GM19452 (cell line): ENCODE results near the gene PCAT7.

Source experiments
- ATAC-seq: cut with Tn5 transposase; IDR thresholded peaks from one replicate; pipeline ENCODE4 v1.9.1; 2021; ENCODE audit not compliant: unreplicated experiment

The PCAT7 gene

DNA sequence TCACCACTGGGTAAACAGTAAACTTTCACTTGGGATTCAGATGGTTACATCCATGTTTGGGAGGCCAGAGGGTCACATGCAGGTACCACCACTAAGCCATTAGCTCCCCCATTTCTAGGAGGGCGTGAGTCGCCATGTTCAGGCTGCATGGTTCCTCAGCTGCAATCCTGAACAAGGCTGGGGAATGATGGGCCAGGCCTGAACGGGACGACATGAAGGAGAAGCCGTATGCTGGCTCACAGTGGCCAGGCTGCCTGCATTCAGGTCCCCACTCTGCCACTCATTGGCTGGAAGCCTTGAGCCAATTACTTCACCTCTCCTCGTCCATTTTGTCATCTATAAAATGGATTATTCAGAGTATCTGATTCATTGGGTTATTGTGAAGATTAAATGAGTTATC is 47.8 kb downstream of the PCAT7 start:
- no peak for ATAC-seq

DNA sequence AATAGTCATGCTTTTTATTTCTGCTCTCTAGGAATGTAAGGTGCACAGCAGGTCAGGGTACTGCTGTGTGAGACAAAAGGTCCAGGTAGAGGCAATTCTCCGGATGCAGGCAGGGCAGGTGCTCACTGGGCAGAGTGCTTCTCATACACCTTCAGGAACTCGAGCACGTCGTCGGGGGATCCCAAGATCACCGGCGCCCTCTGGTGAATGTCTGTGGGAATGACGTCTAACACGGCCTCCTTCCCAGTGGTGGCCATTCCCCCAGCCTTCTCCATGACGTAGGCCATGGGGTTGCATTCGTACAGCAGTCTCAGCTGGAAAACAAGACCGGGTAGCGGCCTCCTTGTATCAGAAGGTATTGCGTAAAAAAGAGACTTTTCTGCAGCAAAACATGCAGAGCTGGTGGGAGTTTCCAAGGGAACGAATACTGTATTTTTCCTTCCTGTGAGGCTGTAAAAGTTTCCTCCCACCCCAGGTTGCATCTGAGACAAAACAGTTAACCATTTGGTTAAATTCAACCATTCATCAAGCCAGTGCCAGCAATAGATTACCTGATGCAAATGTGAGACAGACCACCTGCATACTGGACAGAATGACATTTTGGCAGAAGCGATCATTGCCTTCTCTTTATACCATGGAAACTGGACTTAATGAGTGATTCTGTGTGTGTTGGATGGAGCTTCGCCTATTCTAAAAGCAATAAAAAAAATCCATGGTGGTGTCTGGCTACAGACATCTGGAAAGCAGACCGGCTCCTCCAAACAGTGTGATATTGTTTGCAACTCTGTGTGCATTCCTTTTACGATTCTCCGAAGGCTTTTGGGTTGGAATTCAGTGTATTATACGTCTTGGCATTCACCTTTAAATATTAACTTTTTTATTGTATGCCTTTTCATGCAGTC is 48.6 kb downstream of the PCAT7 start:
- ATAC-seq = no peak

DNA sequence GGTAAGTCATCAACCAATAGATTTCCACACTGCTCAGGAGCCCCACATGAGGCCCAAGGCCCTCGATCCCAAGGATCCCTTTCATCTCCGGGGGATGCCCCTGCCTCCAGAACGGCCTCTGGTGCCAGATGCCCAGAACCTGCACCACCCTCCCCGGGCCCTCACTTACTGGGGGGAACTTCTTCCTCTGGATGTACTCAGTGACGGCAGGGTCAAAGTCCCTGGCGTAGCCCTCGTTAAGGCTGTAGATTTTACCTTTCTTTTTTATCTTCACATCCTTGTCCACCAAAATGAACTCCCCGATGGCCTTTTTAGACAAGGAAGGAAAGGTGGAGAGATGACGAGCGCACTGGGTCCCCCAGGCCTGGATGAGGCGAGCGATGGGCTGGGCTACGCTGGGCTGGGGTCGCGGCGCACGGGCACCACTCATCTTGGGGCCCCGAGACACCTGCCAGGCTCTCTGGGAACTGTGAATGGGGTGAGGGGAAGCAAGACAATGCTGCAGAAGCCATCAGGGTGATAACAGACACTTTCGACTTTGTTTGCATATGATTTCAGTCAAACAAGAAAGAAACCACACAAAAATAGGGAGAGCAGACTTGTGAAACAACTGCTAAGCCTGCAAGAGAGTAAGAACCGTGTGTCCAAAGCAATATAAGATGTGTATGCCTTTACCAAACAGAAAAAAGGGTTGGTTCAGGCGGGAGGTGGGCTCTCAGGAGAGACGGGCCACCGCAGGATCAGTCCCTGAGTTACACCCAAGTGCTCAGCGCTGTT is 52.0 kb downstream of the PCAT7 start:
- ATAC-seq = no peak

DNA sequence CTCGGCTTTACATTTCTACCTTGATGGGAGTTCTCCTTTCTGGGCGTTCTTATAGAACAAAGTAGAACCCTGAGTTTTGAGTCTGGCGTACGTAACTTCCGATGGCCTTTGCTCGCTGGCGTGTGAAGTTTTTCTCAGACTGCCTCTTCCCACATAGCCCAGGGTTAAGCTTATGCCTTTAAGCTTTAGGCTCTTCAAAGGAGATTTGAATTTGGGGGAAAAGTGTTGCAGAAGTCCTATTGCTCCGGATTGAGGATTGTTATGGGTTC is 52.5 kb downstream of the PCAT7 start:
- ATAC-seq = no peak

DNA sequence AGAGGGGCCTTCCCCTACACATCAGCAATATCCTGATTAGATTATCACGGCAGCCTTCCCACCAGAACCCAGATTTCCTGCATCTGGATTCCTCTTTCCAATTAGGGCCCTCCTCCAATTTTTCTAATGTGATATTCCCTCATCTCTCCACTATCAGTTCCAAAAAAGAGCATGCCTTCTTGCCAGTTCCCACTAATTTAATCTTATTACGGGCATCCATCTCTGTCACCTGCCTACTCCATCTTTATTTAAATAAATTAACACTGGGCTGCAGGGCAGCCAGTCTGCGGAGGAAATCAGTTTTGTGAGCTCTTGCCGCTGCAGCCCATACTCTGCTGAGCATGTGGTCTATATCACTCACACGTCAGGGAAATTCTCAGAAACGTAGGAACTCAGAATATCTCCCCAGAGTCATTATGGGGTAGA is 55.3 kb downstream of the PCAT7 start:
- no peak for ATAC-seq

DNA sequence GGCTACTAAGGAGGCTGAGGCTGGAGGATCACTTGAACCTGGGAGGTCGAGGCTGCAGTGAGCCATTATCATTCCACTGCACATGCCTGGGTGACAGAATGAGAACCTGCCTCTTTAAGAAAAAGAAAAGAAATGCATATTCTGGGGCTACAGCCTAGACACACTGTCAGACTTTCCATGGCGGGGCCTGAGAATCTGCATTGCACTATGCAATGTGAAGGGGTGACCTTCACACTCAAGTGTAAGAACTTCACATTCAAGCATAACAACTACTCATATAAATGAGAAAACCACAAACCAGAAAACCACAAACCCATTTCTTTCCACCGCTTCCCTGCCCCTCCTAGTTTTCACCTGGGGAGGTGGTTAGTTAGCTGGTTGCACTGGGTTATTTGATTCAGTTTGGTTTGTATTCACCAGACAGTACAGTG is 56.8 kb downstream of the PCAT7 start:
- no peak for ATAC-seq

DNA sequence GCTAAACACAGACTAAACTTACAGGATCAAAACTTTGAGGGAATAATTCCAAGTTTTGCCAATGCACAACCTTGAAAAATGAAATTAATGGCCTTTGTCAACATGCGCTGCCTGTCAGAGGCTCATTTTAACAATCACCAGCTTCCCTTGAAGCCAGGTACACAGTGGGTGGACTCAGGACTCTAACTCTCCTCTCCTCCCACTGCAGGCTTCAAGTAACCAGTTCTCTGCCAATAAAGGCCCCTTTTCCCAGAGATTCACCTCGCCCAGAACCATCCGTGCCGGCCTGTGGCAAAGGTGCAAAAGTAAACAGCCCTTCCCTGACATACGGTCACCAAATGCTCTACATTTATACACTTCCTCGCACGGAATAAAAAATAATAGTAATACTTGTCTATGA is 57.2 kb downstream of the PCAT7 start:
- ATAC-seq = no peak

DNA sequence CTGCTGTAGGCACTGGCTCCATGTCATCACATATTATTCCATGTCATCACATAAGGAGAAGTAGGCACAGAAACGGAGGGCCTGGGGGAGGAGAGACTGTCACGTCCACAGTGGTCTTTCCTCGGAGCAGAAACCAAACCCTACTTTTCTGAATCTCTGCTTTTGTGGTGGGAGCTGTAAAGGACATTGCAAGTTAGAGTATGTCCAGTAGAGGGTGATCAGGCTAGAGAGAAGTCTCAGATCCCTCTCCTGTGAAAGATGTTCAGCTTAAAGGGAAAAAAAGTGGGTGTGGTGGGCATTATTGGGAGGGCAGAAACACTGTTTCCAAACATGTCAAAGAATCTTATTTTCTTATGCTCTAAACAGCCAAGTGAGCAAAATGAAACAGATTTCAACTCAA is 58.1 kb downstream of the PCAT7 start:
- ATAC-seq = no peak

DNA sequence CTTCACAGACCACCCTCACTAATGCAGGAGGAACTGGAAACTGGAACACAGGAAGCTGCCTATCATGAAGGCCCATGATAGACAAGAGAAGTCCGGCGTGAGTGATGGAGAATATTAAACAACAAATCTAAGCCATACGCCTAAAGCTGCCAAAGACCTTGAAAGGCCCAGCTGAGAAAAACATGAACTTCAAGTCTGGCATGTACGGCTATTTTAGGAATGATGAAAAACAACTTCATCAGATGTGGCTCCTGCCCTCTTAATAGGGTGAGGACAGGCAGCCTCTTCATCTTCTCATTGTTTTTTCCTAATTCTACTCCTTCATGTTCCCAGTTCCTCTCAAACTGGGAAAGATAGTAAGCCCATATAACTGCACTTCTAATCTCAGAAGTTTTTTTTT is 64.1 kb downstream of the PCAT7 start:
- ATAC-seq = no peak
